ENCODE data around the gene WWOX. TPM values are rescaled to one million over a fixed set of nuclear protein-coding genes. Genes with fewer than 3 reads are reported as not detected.

Gene WWOX
- total RNA-seq, 1 donor = 24.2 TPM

DNA sequence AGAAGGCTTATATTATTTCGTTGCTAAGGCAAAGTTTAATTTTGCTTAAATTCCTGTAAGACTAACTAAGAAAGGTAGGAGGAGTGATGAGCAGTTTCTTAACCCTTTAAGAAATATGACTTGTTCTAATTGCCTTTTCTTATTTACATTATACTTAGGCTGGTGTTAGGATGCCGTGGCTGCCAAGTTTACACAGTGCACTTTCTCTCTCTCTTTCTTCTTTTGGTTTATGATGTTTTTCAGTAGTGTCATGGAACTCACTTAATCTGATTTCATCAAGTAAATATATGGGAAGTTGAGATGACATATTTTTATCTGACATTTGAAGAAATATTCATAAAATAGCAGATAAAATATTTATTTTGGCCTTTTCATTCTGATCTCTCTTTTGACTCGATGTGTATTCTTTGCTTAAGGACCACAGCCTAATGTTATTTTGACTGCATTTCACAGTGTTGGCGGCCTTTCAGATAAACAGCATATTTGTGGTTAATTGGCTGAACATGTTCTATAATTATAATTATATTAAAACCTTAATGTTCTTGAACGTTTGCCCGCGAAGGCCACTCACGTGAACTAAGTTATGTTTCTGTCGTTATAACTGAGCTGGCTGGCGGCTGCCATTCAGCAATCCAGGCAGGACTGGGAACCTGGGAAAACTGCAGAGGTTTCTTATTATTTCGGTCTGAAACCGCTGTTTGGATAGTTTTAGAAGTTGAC is 191.6 kb downstream of the WWOX start:
- no peak for TF ChIP-seq CTCF (IDR thresholded peaks at IDR 0.05; ENCODE audit: insufficient read depth, low read length)
- no peak overlapping the region for H3K4me3 ChIP-seq (ENCODE audit: low read depth, low read length)
- no peak for DNase-seq (ENCODE audit: low read depth)

- H3K4me3 ChIP-seq (ENCODE audit: low read depth, low read length) = no peak overlapping the region
- DNase-seq (ENCODE audit: low read depth) = no peak
- TF ChIP-seq CTCF (IDR thresholded peaks at IDR 0.05; ENCODE audit: insufficient read depth, low read length) = no peak
These were observed 192.2 kb downstream of the WWOX start for GRCh38 chr16:78291604-78292003.

GRCh38 chr16:78292086-78292843 is 192.8 kb downstream of the WWOX start:
- TF ChIP-seq CTCF (IDR thresholded peaks at IDR 0.05; ENCODE audit: insufficient read depth, low read length) = no peak
- no peak overlapping the region for H3K4me3 ChIP-seq (ENCODE audit: low read depth, low read length)
- no peak for DNase-seq (ENCODE audit: low read depth)

- no peak for TF ChIP-seq CTCF (IDR thresholded peaks at IDR 0.05; ENCODE audit: insufficient read depth, low read length)
- DNase-seq (ENCODE audit: low read depth) = no peak
- no peak overlapping the region for H3K4me3 ChIP-seq (ENCODE audit: low read depth, low read length)
These were observed 193.5 kb downstream of the WWOX start for GRCh38 chr16:78292844-78293380.

DNA sequence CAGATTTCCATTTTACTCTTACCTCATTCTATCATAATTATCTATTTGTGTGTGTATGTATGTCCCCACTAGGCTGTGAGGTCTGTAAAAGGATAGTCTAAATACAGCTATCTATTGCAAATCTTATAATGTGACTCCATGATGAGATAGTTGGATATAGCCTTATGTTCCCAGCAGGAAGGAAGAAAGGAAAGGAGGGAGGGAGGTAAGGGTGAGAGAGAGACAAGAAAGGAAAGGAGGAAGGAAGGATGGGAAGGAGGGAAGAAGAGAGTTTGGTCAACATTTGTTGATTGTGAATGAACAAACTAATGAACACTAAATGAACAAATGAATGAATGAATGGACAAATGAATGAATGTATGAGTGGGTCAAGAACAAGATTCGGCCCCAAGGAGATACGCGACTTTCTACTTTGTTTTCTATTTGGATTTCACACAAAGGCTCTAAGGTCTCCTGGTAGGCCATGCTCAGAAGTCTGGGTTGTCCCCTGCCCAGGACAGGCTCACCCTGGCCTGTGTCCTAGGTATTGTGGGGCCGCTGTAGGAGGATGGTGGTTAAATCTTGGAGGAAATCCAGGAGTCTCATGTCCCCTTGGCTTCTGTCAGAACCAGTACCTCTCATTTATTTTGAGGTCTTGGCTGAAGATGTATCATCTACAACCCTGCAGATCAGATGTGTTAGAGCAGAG is 195.2 kb downstream of the WWOX start:
- no peak for TF ChIP-seq CTCF (IDR thresholded peaks at IDR 0.05; ENCODE audit: insufficient read depth, low read length)
- no peak overlapping the region for H3K4me3 ChIP-seq (ENCODE audit: low read depth, low read length)
- no peak for DNase-seq (ENCODE audit: low read depth)

DNA sequence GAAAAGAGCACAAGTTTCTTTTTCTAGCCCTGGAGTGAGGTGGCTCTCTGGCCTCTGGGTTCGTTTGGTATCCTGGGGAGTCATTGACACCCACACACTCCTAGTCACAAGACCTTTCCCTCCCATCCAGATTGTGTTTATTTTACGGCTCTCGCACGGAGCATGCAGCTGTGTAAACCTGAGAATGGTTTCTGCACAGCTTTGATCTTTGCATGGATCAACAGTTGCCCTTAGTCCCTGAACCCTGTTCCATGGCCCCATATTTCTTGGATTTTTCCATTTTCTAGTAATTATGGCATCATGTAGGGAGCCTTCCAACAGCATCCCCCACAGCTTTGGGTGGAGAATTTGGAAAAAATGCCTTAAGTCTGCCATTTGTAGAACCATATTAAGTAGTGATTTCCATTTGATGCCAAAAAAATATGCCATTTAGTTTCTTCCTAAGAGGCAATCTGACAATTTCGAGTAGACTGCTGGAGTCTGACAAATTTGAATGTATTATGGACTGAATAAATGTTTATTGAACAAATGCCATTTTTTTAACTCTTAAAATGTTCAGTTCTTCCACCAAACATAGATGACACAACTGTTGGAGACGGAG is 197.7 kb downstream of the WWOX start:
- TF ChIP-seq CTCF (IDR thresholded peaks at IDR 0.05; ENCODE audit: insufficient read depth, low read length) = no peak
- no peak for DNase-seq (ENCODE audit: low read depth)
- H3K4me3 ChIP-seq (ENCODE audit: low read depth, low read length) = no peak overlapping the region
